ENCODE results near the gene HBS1L.

DNA sequence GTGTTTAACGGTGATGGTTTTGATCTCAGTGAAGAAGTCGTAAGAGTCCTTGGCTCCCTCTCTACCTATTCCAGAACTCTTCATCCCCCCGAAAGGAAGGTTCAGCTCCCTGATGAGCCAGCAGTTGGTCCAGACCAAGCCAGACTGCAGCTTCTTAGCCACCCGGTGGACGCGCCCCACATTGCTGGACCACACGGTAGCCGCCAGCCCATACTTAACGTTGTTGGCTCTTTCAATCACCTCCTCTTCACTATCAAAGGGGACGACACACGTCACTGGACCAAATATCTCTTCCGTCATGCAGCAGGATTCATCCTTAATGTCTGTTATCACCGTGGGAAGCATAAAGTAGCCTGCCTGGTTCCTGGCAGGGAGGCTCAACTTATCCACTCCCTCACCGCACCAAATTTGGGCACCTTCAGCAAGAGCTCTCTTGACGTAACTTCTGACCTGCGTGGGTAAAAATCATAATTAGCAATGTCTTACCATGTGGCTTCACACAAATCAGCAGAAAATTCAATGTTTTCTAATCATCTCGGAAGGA, 136.1 kb downstream of the HBS1L start:
- TF ChIP-seq, protein P1, sequence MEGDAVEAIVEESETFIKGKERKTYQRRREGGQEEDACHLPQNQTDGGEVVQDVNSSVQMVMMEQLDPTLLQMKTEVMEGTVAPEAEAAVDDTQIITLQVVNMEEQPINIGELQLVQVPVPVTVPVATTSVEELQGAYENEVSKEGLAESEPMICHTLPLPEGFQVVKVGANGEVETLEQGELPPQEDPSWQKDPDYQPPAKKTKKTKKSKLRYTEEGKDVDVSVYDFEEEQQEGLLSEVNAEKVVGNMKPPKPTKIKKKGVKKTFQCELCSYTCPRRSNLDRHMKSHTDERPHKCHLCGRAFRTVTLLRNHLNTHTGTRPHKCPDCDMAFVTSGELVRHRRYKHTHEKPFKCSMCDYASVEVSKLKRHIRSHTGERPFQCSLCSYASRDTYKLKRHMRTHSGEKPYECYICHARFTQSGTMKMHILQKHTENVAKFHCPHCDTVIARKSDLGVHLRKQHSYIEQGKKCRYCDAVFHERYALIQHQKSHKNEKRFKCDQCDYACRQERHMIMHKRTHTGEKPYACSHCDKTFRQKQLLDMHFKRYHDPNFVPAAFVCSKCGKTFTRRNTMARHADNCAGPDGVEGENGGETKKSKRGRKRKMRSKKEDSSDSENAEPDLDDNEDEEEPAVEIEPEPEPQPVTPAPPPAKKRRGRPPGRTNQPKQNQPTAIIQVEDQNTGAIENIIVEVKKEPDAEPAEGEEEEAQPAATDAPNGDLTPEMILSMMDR (IDR thresholded peaks at IDR 0.05): no peak
- TF ChIP-seq POLR2A (IDR thresholded peaks at IDR 0.05): no peak

Data from uterus (tissue), 2 donors.